WTC11 (cell line): ENCODE measurements around the gene SDS. TPM values are rescaled to one million over a fixed set of nuclear protein-coding genes. Genes with fewer than 3 reads are reported as not detected.
A peak's percentile ranks its signal among the peaks of the same experiment; 100 is the strongest.

Source experiments
- ATAC-seq: fragments of 200-7000 bp; cut with Tn5 transposase; 2 replicates; pipeline ENCODE4 v1.10.0; 2021; ENCODE audit warnings: mild to moderate bottlenecking, moderate library complexity
- CTCF ChIA-PET: fragments of 300-600 bp; sonication (Branson Sonifier 250); formaldehyde crosslinking; loops from one replicate; lab custom pipeline; 2021; ENCODE audit warnings: antibody characterized with exemption; lab: Charles Lee
- POLR2A ChIA-PET: fragments of 350-600 bp; sonication (Branson Sonifier 250); formaldehyde crosslinking; loops from one replicate; lab custom pipeline; 2021; ENCODE audit warnings: antibody characterized with exemption; lab: Charles Lee
- DNase-seq: peaks from one replicate; pipeline ENCODE4 v3.0.0; 2021; ENCODE audit warnings: low spot score
- H3K27ac Mint-ChIP-seq: 2 replicates; pipeline ENCODE4 v1.8.0; 2021; ENCODE audit warnings: mixed read lengths
- H3K27me3 Mint-ChIP-seq: 2 replicates; pipeline ENCODE4 v1.8.0; 2021; ENCODE audit warnings: low read depth, mild to moderate bottlenecking, moderate library complexity, mixed read lengths
- H3K36me3 Mint-ChIP-seq: 2 replicates; pipeline ENCODE4 v1.8.0; 2021; ENCODE audit warnings: mixed read lengths
- H3K4me1 Mint-ChIP-seq: 2 replicates; pipeline ENCODE4 v1.8.0; 2022; ENCODE audit warnings: mixed read lengths
- H3K4me3 Mint-ChIP-seq: 2 replicates; pipeline ENCODE4 v1.8.0; 2021; ENCODE audit warnings: mild to moderate bottlenecking, moderate library complexity, mixed read lengths
- H3K9me3 Mint-ChIP-seq: 2 replicates; pipeline ENCODE4 v1.8.0; 2021; ENCODE audit warnings: mixed read lengths
- HMGA2 ChIP-seq: fragments of 250-450 bp; sonication (Bioruptor Pico); IDR thresholded peaks from 2 replicates; pipeline ENCODE4 v1.4.0; 2021; ENCODE audit warnings: mild to moderate bottlenecking, moderate library complexity
- HMGXB4 ChIP-seq: sonication (generic); formaldehyde crosslinking; IDR thresholded peaks from 2 replicates; pipeline ENCODE4 v1.8.1; 2023; ENCODE audit warnings: mild to moderate bottlenecking, moderate library complexity, missing genetic modification reagents
- MLX ChIP-seq: sonication (generic); formaldehyde crosslinking; IDR thresholded peaks from 2 replicates; pipeline ENCODE4 v1.8.1; 2023; ENCODE audit warnings: mild to moderate bottlenecking, missing genetic modification reagents, moderate library complexity
- NFE2L1 ChIP-seq: sonication (generic); formaldehyde crosslinking; IDR thresholded peaks from 2 replicates; pipeline ENCODE4 v1.8.1; 2023; ENCODE audit warnings: missing genetic modification reagents
- NFYB ChIP-seq: sonication (generic); formaldehyde crosslinking; conservative IDR thresholded peaks from 2 replicates; pipeline ENCODE4 v1.8.0; 2022; ENCODE audit warnings: low read depth, missing genetic modification reagents
- NR3C1 ChIP-seq: sonication (generic); formaldehyde crosslinking; conservative IDR thresholded peaks from 2 replicates; pipeline ENCODE4 v1.8.1; 2023; ENCODE audit warnings: low read depth, mild to moderate bottlenecking, missing genetic modification reagents
- SOX15 ChIP-seq: fragments of 250-450 bp; sonication (Bioruptor Pico); IDR thresholded peaks from 2 replicates; pipeline ENCODE4 v1.9.0; 2021; ENCODE audit warnings: mild to moderate bottlenecking
- TP53 ChIP-seq: sonication (generic); formaldehyde crosslinking; IDR thresholded peaks from 2 replicates; pipeline ENCODE4 v1.8.1; 2023; ENCODE audit warnings: mild to moderate bottlenecking, missing genetic modification reagents
- USF1 ChIP-seq: sonication (generic); formaldehyde crosslinking; IDR thresholded peaks from 2 replicates; pipeline ENCODE4 v1.8.0; 2022; ENCODE audit warnings: mild to moderate bottlenecking, missing genetic modification reagents
- USF2 ChIP-seq: sonication (generic); formaldehyde crosslinking; IDR thresholded peaks from 2 replicates; pipeline ENCODE4 v1.8.1; 2023; ENCODE audit warnings: mild to moderate bottlenecking, missing genetic modification reagents, moderate library complexity
- ZBTB43 ChIP-seq: sonication (generic); formaldehyde crosslinking; IDR thresholded peaks from 2 replicates; pipeline ENCODE4 v1.8.1; 2023; ENCODE audit warnings: mild to moderate bottlenecking, missing genetic modification reagents
- ZNF138 ChIP-seq: sonication (generic); formaldehyde crosslinking; conservative IDR thresholded peaks from 2 replicates; pipeline ENCODE4 v1.8.1; 2022; ENCODE audit warnings: mild to moderate bottlenecking, moderate library complexity, missing genetic modification reagents
- ZNF263 ChIP-seq: sonication (generic); formaldehyde crosslinking; IDR thresholded peaks from 2 replicates; pipeline ENCODE4 v1.8.1; 2022; ENCODE audit warnings: low read depth, mild to moderate bottlenecking, moderate library complexity, missing genetic modification reagents
- ZNF512 ChIP-seq: sonication (generic); formaldehyde crosslinking; IDR thresholded peaks from 2 replicates; pipeline ENCODE4 v1.8.1; 2022; ENCODE audit warnings: missing genetic modification reagents, borderline replicate concordance
- total RNA-seq: library from RNA; stranded (reverse); gene quantifications from 3 replicates; pipeline ENCODE4 v1.2.3, GENCODE V29; 2021

Gene SDS
- total RNA-seq, 1 experiment from 2014 or later, result 0.31 TPM

- H3K4me3 Mint-ChIP-seq, result no peak overlapping the region
- CTCF ChIA-PET, result no interaction called here
- TF ChIP-seq ZNF512 (CRISPR knock-in tag) (no peak), USF2 (CRISPR knock-in tag) (no peak), NFE2L1 (CRISPR knock-in tag) (no peak), ZBTB43 (CRISPR knock-in tag) (no peak)
- ATAC-seq (no peak), DNase-seq (no peak)
- H3K4me1 Mint-ChIP-seq, result no peaks in the 10 kb centered on the region
- no peaks in the 10 kb centered on the region for H3K27me3 Mint-ChIP-seq
- no peaks in the 10 kb centered on the region for H3K9me3 Mint-ChIP-seq
- peaks cover 14% of the 10 kb centered on the region for H3K36me3 Mint-ChIP-seq
- H3K27ac Mint-ChIP-seq, result no peak overlapping the region
- POLR2A ChIA-PET, result no interaction called here
Measured at GRCh38 chr12:113370923-113371682, 32.6 kb downstream of the SDS start.

GRCh38 chr12:113369391-113369985 is 34.2 kb downstream of the SDS start:
- no peak overlapping the region for H3K4me3 Mint-ChIP-seq
- no peaks in the 10 kb centered on the region for H3K4me1 Mint-ChIP-seq
- H3K9me3 Mint-ChIP-seq, result no peaks in the 10 kb centered on the region
- ChIA-PET POLR2A (interaction anchor here (0.6 kb wide), 1 partner anchor 290 kb away, joined by 3 read pairs; no protein-coding TSS in a partner anchor), CTCF (interaction anchor here (0.6 kb wide), 2 partner anchors 56 to 194 kb away, joined by 3 read pairs; no protein-coding TSS in a partner anchor)
- H3K27ac Mint-ChIP-seq, result 0 out of 2 replicates have a peak overlapping the region, but pooled peaks have one; percentile 19
- no peaks in the 10 kb centered on the region for H3K27me3 Mint-ChIP-seq
- ATAC-seq (no peak), DNase-seq (no peak)
- TF ChIP-seq MLX (no peak), ZNF263 (CRISPR knock-in tag) (no peak), SOX15 (no peak), HMGA2 (CRISPR knock-in tag) (no peak), TP53 (CRISPR knock-in tag) (no peak), ZNF138 (CRISPR knock-in tag) (no peak), NR3C1 (CRISPR knock-in tag) (no peak), ZNF512 (CRISPR knock-in tag) (no peak)
- H3K36me3 Mint-ChIP-seq, result peaks cover 5% of the 10 kb centered on the region

- H3K9me3 Mint-ChIP-seq, result no peaks in the 10 kb centered on the region
- H3K27ac Mint-ChIP-seq, result peak overlapping the region; percentile 80
- no peak for DNase-seq
- no peaks in the 10 kb centered on the region for H3K4me1 Mint-ChIP-seq
- POLR2A ChIA-PET, result interaction anchor here (0.6 kb wide), 1 partner anchor 10 kb away, joined by 4 read pairs; the partner anchor contains the start of gene PLBD2
- peaks cover 4% of the 10 kb centered on the region; the same call in 1 of the 2 replicates for H3K36me3 Mint-ChIP-seq
- H3K4me3 Mint-ChIP-seq, result no peak overlapping the region
- H3K27me3 Mint-ChIP-seq, result no peaks in the 10 kb centered on the region
- CTCF ChIA-PET, result no interaction called here
- TF ChIP-seq USF2 (CRISPR knock-in tag) (peak; percentile 84), HMGXB4 (no peak), USF1 (peak; percentile 74; the same call in 1 of the 2 replicates), NFYB (CRISPR knock-in tag) (peak; percentile 81)
- no peak; the same call in 1 of the 2 replicates for ATAC-seq
Measured at GRCh38 chr12:113368331-113368730, 35.4 kb downstream of the SDS start.
